Suprapubic skin (tissue), 4 donors: ENCODE results near the gene NUCB1. TPM values are rescaled to one million over a fixed set of nuclear protein-coding genes. Genes with fewer than 3 reads are reported as not detected.
A peak's percentile ranks its signal among the peaks of the same experiment; 100 is the strongest.

Experiments used
- DNase-seq, 2 donors: peaks; one replicate each; pipeline ENCODE4 v3.0.0-alpha.2; 2019; ENCODE audit warnings: low spot score in 2 of 2
- H3K27ac ChIP-seq: fragments of 200-600 bp; sonication (generic); one replicate; pipeline ENCODE4 v1.5.1; 2019
- H3K27me3 ChIP-seq: fragments of 200-600 bp; sonication (generic); one replicate; pipeline ENCODE4 v1.5.1; 2019
- H3K36me3 ChIP-seq: fragments of 200-600 bp; sonication (generic); one replicate; pipeline ENCODE4 v1.5.1; 2019
- H3K4me1 ChIP-seq: fragments of 200-600 bp; sonication (generic); one replicate; pipeline ENCODE4 v1.5.1; 2019
- H3K4me3 ChIP-seq: fragments of 200-600 bp; sonication (generic); one replicate; pipeline ENCODE4 v1.5.1; 2019; ENCODE audit warnings: mild to moderate bottlenecking
- H3K9me3 ChIP-seq: fragments of 200-600 bp; sonication (generic); one replicate; pipeline ENCODE4 v1.5.1; 2019
- CTCF ChIP-seq, 2 donors: fragments of 200-600 bp in 1 of 2; fragments of 450-650 bp in 1 of 2; sonication (generic) in 1 of 2; IDR thresholded peaks; one replicate each; pipeline ENCODE4 v1.5.1; 2016 to 2019; ENCODE audit warnings: antibody characterized with exemption in 2 of 2, mild to moderate bottlenecking in 1 of 2, moderate library complexity in 1 of 2
- EP300 ChIP-seq: sonication (generic); formaldehyde crosslinking; IDR thresholded peaks from one replicate; pipeline ENCODE4 v1.6.1; 2017; ENCODE audit warnings: antibody characterized with exemption
- POLR2A ChIP-seq, 2 donors: fragments of 450-650 bp; IDR thresholded peaks; one replicate each; pipeline ENCODE4 v1.6.1; 2017; ENCODE audit warnings: antibody characterized with exemption in 2 of 2, mild to moderate bottlenecking in 2 of 2, moderate library complexity in 2 of 2
- POLR2AphosphoS5 ChIP-seq, 3 donors: sonication (generic); formaldehyde crosslinking; IDR thresholded peaks; one replicate each; pipeline ENCODE4 v1.6.1; 2017; ENCODE audit warnings: antibody characterized with exemption in 3 of 3
- WGBS: methylation state at CpG from one replicate; pipeline ENCODE4 v1.1.5; 2018; 5-methylcytosine and 5-hydroxymethylcytosine counted together
- total RNA-seq, 4 donors: library from RNA; depleted of rRNA; stranded (reverse); fragments of >200 nt; gene quantifications; one replicate each; pipeline ENCODE4 v1.1.0, GENCODE V29; 2016

Gene NUCB1
- total RNA-seq, 4 donors from 2014 or later, result 132 to 220 (median 204) TPM

GRCh38 chr19:48872182-48872883, 27.8 kb upstream of the NUCB1 start, which contains the start of gene PPP1R15A:
Gene PPP1R15A (plus strand): TSS chr19:48872421. CDS start chr19:48873234, 813 bp downstream.
- under 1% methylated on average over 47 of the region's 53 CpGs for WGBS
- TF ChIP-seq CTCF (IDR thresholded peaks at IDR 0.05), result no peak
- TF ChIP-seq POLR2A (IDR thresholded peaks at IDR 0.05), result peak; percentile 99 to 100
- TF ChIP-seq EP300, result no peak
- peak; percentile 99 to 100 (median 99) for TF ChIP-seq POLR2AphosphoS5 (IDR thresholded peaks at IDR 0.05)
- peaks cover 62% of the 10 kb centered on the region for H3K4me1 ChIP-seq

GRCh38 chr19:48872884-48873475, 27.1 kb upstream of the NUCB1 start:
- peaks cover 61% of the 10 kb centered on the region for H3K4me1 ChIP-seq
- H3K27ac ChIP-seq, result peak overlapping the region; percentile 100
- TF ChIP-seq POLR2A (IDR thresholded peaks at IDR 0.05), result peak in 1 of 2 donors; percentile 53
- TF ChIP-seq POLR2AphosphoS5 (IDR thresholded peaks at IDR 0.05), result peak; percentile 3 to 65 (median 17)
- no peak for TF ChIP-seq CTCF (IDR thresholded peaks at IDR 0.05)
- no peak for TF ChIP-seq EP300
- H3K4me3 ChIP-seq, result peak overlapping the region; percentile 98
- 1% methylated on average over 14 of the region's 14 CpGs for WGBS
- DNase-seq, result peak; percentile 94 to 95
- peaks cover 42% of the 10 kb centered on the region for H3K36me3 ChIP-seq
- H3K27me3 ChIP-seq, result no peaks in the 10 kb centered on the region
- no peaks in the 10 kb centered on the region for H3K9me3 ChIP-seq

More at GRCh38 chr19:48872182-48872883, 27.8 kb upstream of the NUCB1 start, which contains the start of gene PPP1R15A:
- H3K27me3 ChIP-seq, result no peaks in the 10 kb centered on the region
- peaks cover 35% of the 10 kb centered on the region for H3K36me3 ChIP-seq
- peak within 1 kb of the TSS; percentile 98 for H3K4me3 ChIP-seq
- H3K27ac ChIP-seq, result peak within 1 kb of the TSS; percentile 100
- H3K9me3 ChIP-seq, result no peaks in the 10 kb centered on the region
- DNase-seq, result peak; percentile 99

DNA sequence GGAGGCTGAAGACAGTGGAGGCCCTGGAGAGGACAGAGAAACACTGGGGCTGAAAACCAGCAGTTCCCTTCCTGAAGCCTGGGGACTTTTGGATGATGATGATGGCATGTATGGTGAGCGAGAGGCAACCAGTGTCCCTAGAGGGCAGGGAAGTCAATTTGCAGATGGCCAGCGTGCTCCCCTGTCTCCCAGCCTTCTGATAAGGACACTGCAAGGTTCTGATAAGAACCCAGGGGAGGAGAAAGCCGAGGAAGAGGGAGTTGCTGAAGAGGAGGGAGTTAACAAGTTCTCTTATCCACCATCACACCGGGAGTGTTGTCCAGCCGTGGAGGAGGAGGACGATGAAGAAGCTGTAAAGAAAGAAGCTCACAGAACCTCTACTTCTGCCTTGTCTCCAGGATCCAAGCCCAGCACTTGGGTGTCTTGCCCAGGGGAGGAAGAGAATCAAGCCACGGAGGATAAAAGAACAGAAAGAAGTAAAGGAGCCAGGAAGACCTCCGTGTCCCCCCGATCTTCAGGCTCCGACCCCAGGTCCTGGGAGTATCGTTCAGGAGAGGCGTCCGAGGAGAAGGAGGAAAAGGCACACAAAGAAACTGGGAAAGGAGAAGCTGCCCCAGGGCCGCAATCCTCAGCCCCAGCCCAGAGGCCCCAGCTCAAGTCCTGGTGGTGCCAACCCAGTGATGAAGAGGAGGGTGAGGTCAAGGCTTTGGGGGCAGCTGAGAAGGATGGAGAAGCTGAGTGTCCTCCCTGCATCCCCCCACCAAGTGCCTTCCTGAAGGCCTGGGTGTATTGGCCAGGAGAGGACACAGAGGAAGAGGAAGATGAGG, 26.4 kb upstream of the NUCB1 start:
- no peaks in the 10 kb centered on the region for H3K27me3 ChIP-seq
- TF ChIP-seq POLR2AphosphoS5 (IDR thresholded peaks at IDR 0.05) (no peak), POLR2A (IDR thresholded peaks at IDR 0.05) (no peak), CTCF (IDR thresholded peaks at IDR 0.05) (no peak), EP300 (no peak)
- WGBS, result 29% methylated on average over 14 of the region's 14 CpGs
- peaks cover 45% of the 10 kb centered on the region for H3K36me3 ChIP-seq
- DNase-seq, result peak in 1 of 2 donors; percentile 65
- peak overlapping the region; percentile 100 for H3K27ac ChIP-seq
- no peaks in the 10 kb centered on the region for H3K9me3 ChIP-seq
- peak overlapping the region; percentile 98 for H3K4me3 ChIP-seq
- peaks cover 56% of the 10 kb centered on the region for H3K4me1 ChIP-seq

DNA sequence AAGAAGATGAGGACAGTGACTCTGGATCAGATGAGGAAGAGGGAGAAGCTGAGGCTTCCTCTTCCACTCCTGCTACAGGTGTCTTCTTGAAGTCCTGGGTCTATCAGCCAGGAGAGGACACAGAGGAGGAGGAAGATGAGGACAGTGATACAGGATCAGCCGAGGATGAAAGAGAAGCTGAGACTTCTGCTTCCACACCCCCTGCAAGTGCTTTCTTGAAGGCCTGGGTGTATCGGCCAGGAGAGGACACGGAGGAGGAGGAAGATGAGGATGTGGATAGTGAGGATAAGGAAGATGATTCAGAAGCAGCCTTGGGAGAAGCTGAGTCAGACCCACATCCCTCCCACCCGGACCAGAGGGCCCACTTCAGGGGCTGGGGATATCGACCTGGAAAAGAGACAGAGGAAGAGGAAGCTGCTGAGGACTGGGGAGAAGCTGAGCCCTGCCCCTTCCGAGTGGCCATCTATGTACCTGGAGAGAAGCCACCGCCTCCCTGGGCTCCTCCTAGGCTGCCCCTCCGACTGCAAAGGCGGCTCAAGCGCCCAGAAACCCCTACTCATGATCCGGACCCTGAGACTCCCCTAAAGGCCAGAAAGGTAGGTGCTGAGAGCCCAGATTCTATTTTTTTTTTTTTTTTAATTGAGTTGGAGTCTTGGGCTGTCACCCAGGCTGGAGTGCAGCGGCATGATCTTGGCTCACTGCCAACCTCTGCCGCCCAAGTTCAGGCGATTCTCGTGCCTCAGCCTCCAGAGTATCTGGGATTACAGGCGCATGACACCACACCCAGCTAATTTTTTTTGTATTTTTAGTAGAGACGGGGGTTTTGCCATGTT, 25.6 kb upstream of the NUCB1 start:
- H3K4me3 ChIP-seq, result peak overlapping the region; percentile 98
- H3K4me1 ChIP-seq, result peaks cover 54% of the 10 kb centered on the region
- TF ChIP-seq POLR2AphosphoS5 (IDR thresholded peaks at IDR 0.05) (peak in 1 of 3 donors; percentile 19), CTCF (IDR thresholded peaks at IDR 0.05) (no peak), EP300 (no peak), POLR2A (IDR thresholded peaks at IDR 0.05) (no peak)
- H3K27me3 ChIP-seq, result no peaks in the 10 kb centered on the region
- WGBS, result 8% methylated on average over 17 of the region's 17 CpGs
- peaks cover 45% of the 10 kb centered on the region for H3K36me3 ChIP-seq
- H3K27ac ChIP-seq, result peak overlapping the region; percentile 100
- peak in 1 of 2 donors; percentile 82 for DNase-seq
- no peaks in the 10 kb centered on the region for H3K9me3 ChIP-seq
